Measurements from ENCODE around the gene BLOC1S2. TPM values are rescaled to one million over a fixed set of nuclear protein-coding genes. Genes with fewer than 3 reads are reported as not detected.
"Not testable (repeated sequence)": the region's sequence is repeated elsewhere in the genome, so short reads cannot be mapped to it uniquely, and the experiment has no call there.

The BLOC1S2 gene
- total RNA-seq, 1 donor from 2014 or later: 9.9 TPM

GRCh38 chr10:100293066-100293465 lies 6.6 kb upstream of the BLOC1S2 start:
- Histone ChIP-seq H3K36me3 (ENCODE audit: control insufficient read depth in 3 of 3, insufficient read depth in 3 of 3, low read length in 3 of 3) (no peaks in the 10 kb centered on the region), H3K27me3 (ENCODE audit: control insufficient read depth in 3 of 3, insufficient read depth in 3 of 3, low read length in 3 of 3) (peaks cover 6 to 15% (median 7%) of the 10 kb centered on the region in 3 donors), H3K9me3 (ENCODE audit: control insufficient read depth in 3 of 3, low read length in 3 of 3) (no peaks in the 10 kb centered on the region), H3K4me3 (ENCODE audit: low read length in 3 of 3) (no peak overlapping the region), H3K4me1 (ENCODE audit: control insufficient read depth in 3 of 3, insufficient read depth in 3 of 3, low read length in 3 of 3) (no peaks in the 10 kb centered on the region), H3K9ac (ENCODE audit: low read depth in 1 of 3, low read length in 3 of 3) (no peak overlapping the region), H3K27ac (ENCODE audit: low read depth, low read length) (no peak overlapping the region)

- H3K9me3 ChIP-seq (ENCODE audit: control insufficient read depth in 3 of 3, low read length in 3 of 3): not testable (repeated sequence)
Measured at GRCh38 chr10:100292300-100292699, 5.8 kb upstream of the BLOC1S2 start.

GRCh38 chr10:100291356-100291755 lies 4.9 kb upstream of the BLOC1S2 start:
- Histone ChIP-seq H3K27ac (ENCODE audit: low read depth, low read length) (peak overlapping the region; percentile 53), H3K9ac (ENCODE audit: low read depth in 1 of 3, low read length in 3 of 3) (no peak overlapping the region), H3K4me3 (ENCODE audit: low read length in 3 of 3) (no peak overlapping the region), H3K36me3 (ENCODE audit: control insufficient read depth in 3 of 3, insufficient read depth in 3 of 3, low read length in 3 of 3) (no peaks in the 10 kb centered on the region), H3K27me3 (ENCODE audit: control insufficient read depth in 3 of 3, insufficient read depth in 3 of 3, low read length in 3 of 3) (peaks cover 0 to 3% (median 3%) of the 10 kb centered on the region in 3 donors), H3K9me3 (ENCODE audit: control insufficient read depth in 3 of 3, low read length in 3 of 3) (no peaks in the 10 kb centered on the region), H3K4me1 (ENCODE audit: control insufficient read depth in 3 of 3, insufficient read depth in 3 of 3, low read length in 3 of 3) (peaks cover 6 to 10% (median 6%) of the 10 kb centered on the region in 3 donors)

More at GRCh38 chr10:100292300-100292699, 5.8 kb upstream of the BLOC1S2 start:
- not testable (repeated sequence) for H3K36me3 ChIP-seq (ENCODE audit: control insufficient read depth in 3 of 3, insufficient read depth in 3 of 3, low read length in 3 of 3); H3K4me1 ChIP-seq (ENCODE audit: control insufficient read depth in 3 of 3, insufficient read depth in 3 of 3, low read length in 3 of 3); H3K27me3 ChIP-seq (ENCODE audit: control insufficient read depth in 3 of 3, insufficient read depth in 3 of 3, low read length in 3 of 3); H3K4me3 ChIP-seq (ENCODE audit: low read length in 3 of 3); H3K27ac ChIP-seq (ENCODE audit: low read depth, low read length); H3K9ac ChIP-seq (ENCODE audit: low read depth in 1 of 3, low read length in 3 of 3)

- H3K27ac ChIP-seq (ENCODE audit: low read depth, low read length): no peak overlapping the region
- peaks cover 0 to 3% (median 0%) of the 10 kb centered on the region in 3 donors for H3K27me3 ChIP-seq (ENCODE audit: control insufficient read depth in 3 of 3, insufficient read depth in 3 of 3, low read length in 3 of 3)
- no peaks in the 10 kb centered on the region for H3K9me3 ChIP-seq (ENCODE audit: control insufficient read depth in 3 of 3, low read length in 3 of 3)
- H3K4me1 ChIP-seq (ENCODE audit: control insufficient read depth in 3 of 3, insufficient read depth in 3 of 3, low read length in 3 of 3): peaks cover 16 to 26% (median 17%) of the 10 kb centered on the region in 3 donors
- no peaks in the 10 kb centered on the region for H3K36me3 ChIP-seq (ENCODE audit: control insufficient read depth in 3 of 3, insufficient read depth in 3 of 3, low read length in 3 of 3)
- H3K9ac ChIP-seq (ENCODE audit: low read depth in 1 of 3, low read length in 3 of 3): no peak overlapping the region
- H3K4me3 ChIP-seq (ENCODE audit: low read length in 3 of 3): no peak overlapping the region
Measured at GRCh38 chr10:100289641-100290040, 3.2 kb upstream of the BLOC1S2 start.

GRCh38 chr10:100288196-100288595 lies 1.7 kb upstream of the BLOC1S2 start:
- Histone ChIP-seq H3K27ac (ENCODE audit: low read depth, low read length) (no peak overlapping the region), H3K4me3 (ENCODE audit: low read length in 3 of 3) (no peak overlapping the region), H3K36me3 (ENCODE audit: control insufficient read depth in 3 of 3, insufficient read depth in 3 of 3, low read length in 3 of 3) (no peaks in the 10 kb centered on the region), H3K27me3 (ENCODE audit: control insufficient read depth in 3 of 3, insufficient read depth in 3 of 3, low read length in 3 of 3) (peaks cover 0 to 3% (median 0%) of the 10 kb centered on the region in 3 donors), H3K4me1 (ENCODE audit: control insufficient read depth in 3 of 3, insufficient read depth in 3 of 3, low read length in 3 of 3) (peaks cover 17 to 34% (median 21%) of the 10 kb centered on the region in 3 donors), H3K9me3 (ENCODE audit: control insufficient read depth in 3 of 3, low read length in 3 of 3) (no peaks in the 10 kb centered on the region), H3K9ac (ENCODE audit: low read depth in 1 of 3, low read length in 3 of 3) (no peak overlapping the region)

GRCh38 chr10:100287756-100288155 lies 1.3 kb upstream of the BLOC1S2 start:
- Histone ChIP-seq H3K9me3 (ENCODE audit: control insufficient read depth in 3 of 3, low read length in 3 of 3) (no peaks in the 10 kb centered on the region), H3K27me3 (ENCODE audit: control insufficient read depth in 3 of 3, insufficient read depth in 3 of 3, low read length in 3 of 3) (peaks cover 0 to 3% (median 0%) of the 10 kb centered on the region in 3 donors), H3K9ac (ENCODE audit: low read depth in 1 of 3, low read length in 3 of 3) (no peak overlapping the region), H3K27ac (ENCODE audit: low read depth, low read length) (no peak overlapping the region), H3K4me1 (ENCODE audit: control insufficient read depth in 3 of 3, insufficient read depth in 3 of 3, low read length in 3 of 3) (peaks cover 17 to 34% (median 25%) of the 10 kb centered on the region in 3 donors), H3K4me3 (ENCODE audit: low read length in 3 of 3) (no peak overlapping the region), H3K36me3 (ENCODE audit: control insufficient read depth in 3 of 3, insufficient read depth in 3 of 3, low read length in 3 of 3) (peaks cover 0 to 3% (median 0%) of the 10 kb centered on the region in 3 donors)

GRCh38 chr10:100285326-100285725 lies 1.2 kb downstream of the BLOC1S2 start:
- H3K9me3 ChIP-seq (ENCODE audit: control insufficient read depth in 3 of 3, low read length in 3 of 3); H3K27me3 ChIP-seq (ENCODE audit: control insufficient read depth in 3 of 3, insufficient read depth in 3 of 3, low read length in 3 of 3): not testable (repeated sequence)
- H3K36me3 ChIP-seq (ENCODE audit: control insufficient read depth in 3 of 3, insufficient read depth in 3 of 3, low read length in 3 of 3): peaks cover 2 to 15% (median 7%) of the 10 kb centered on the region in 3 donors
- H3K27ac ChIP-seq (ENCODE audit: low read depth, low read length): peak overlapping the region; percentile 94
- peak overlapping the region; percentile 79 to 94 (median 85) for H3K9ac ChIP-seq (ENCODE audit: low read depth in 1 of 3, low read length in 3 of 3)
- peaks cover 17 to 44% (median 25%) of the 10 kb centered on the region in 3 donors for H3K4me1 ChIP-seq (ENCODE audit: control insufficient read depth in 3 of 3, insufficient read depth in 3 of 3, low read length in 3 of 3)
- H3K4me3 ChIP-seq (ENCODE audit: low read length in 3 of 3): peak overlapping the region; percentile 86 to 97 (median 86)

GRCh38 chr10:100282907-100283306 lies 3.6 kb downstream of the BLOC1S2 start:
- peaks cover 15 to 27% (median 23%) of the 10 kb centered on the region in 3 donors for H3K36me3 ChIP-seq (ENCODE audit: control insufficient read depth in 3 of 3, insufficient read depth in 3 of 3, low read length in 3 of 3)
- H3K9me3 ChIP-seq (ENCODE audit: control insufficient read depth in 3 of 3, low read length in 3 of 3): no peaks in the 10 kb centered on the region
- H3K27ac ChIP-seq (ENCODE audit: low read depth, low read length): no peak overlapping the region
- H3K4me1 ChIP-seq (ENCODE audit: control insufficient read depth in 3 of 3, insufficient read depth in 3 of 3, low read length in 3 of 3): peaks cover 17 to 44% (median 25%) of the 10 kb centered on the region in 3 donors
- no peak overlapping the region for H3K4me3 ChIP-seq (ENCODE audit: low read length in 3 of 3)
- H3K9ac ChIP-seq (ENCODE audit: low read depth in 1 of 3, low read length in 3 of 3): no peak overlapping the region
- no peaks in the 10 kb centered on the region for H3K27me3 ChIP-seq (ENCODE audit: control insufficient read depth in 3 of 3, insufficient read depth in 3 of 3, low read length in 3 of 3)

- not testable (repeated sequence) for H3K4me1 ChIP-seq (ENCODE audit: control insufficient read depth in 3 of 3, insufficient read depth in 3 of 3, low read length in 3 of 3); H3K4me3 ChIP-seq (ENCODE audit: low read length in 3 of 3); H3K9ac ChIP-seq (ENCODE audit: low read depth in 1 of 3, low read length in 3 of 3); H3K27ac ChIP-seq (ENCODE audit: low read depth, low read length); H3K27me3 ChIP-seq (ENCODE audit: control insufficient read depth in 3 of 3, insufficient read depth in 3 of 3, low read length in 3 of 3); H3K9me3 ChIP-seq (ENCODE audit: control insufficient read depth in 3 of 3, low read length in 3 of 3)
- H3K36me3 ChIP-seq (ENCODE audit: control insufficient read depth in 3 of 3, insufficient read depth in 3 of 3, low read length in 3 of 3): peaks cover 15 to 40% (median 38%) of the 10 kb centered on the region in 3 donors
Measured at GRCh38 chr10:100276971-100277370, 9.5 kb downstream of the BLOC1S2 start.

- peaks cover 0 to 2% (median 2%) of the 10 kb centered on the region in 3 donors for H3K36me3 ChIP-seq (ENCODE audit: control insufficient read depth in 3 of 3, insufficient read depth in 3 of 3, low read length in 3 of 3)
- H3K9me3 ChIP-seq (ENCODE audit: control insufficient read depth in 3 of 3, low read length in 3 of 3): no peaks in the 10 kb centered on the region
- peaks cover 8 to 14% (median 12%) of the 10 kb centered on the region in 3 donors for H3K4me1 ChIP-seq (ENCODE audit: control insufficient read depth in 3 of 3, insufficient read depth in 3 of 3, low read length in 3 of 3)
- H3K9ac ChIP-seq (ENCODE audit: low read depth in 1 of 3, low read length in 3 of 3): peak within 1 kb of the TSS; percentile 95 to 98 (median 96)
- peak within 1 kb of the TSS; percentile 79 for H3K27ac ChIP-seq (ENCODE audit: low read depth, low read length)
- peak within 1 kb of the TSS; percentile 87 to 99 (median 89) for H3K4me3 ChIP-seq (ENCODE audit: low read length in 3 of 3)
- H3K27me3 ChIP-seq (ENCODE audit: control insufficient read depth in 3 of 3, insufficient read depth in 3 of 3, low read length in 3 of 3): no peaks in the 10 kb centered on the region
Measured at GRCh38 chr10:100267239-100268104, 19.0 kb downstream of the BLOC1S2 start, which contains the start of gene CWF19L1. CWF19L1 (minus strand) TSS chr10:100267638; CDS start chr10:100267593, 45 bp downstream.

Data from skeletal muscle tissue (tissue), 4 donors.